ENCODE data around the gene SEMA3G. TPM values are rescaled to one million over a fixed set of nuclear protein-coding genes. Genes with fewer than 3 reads are reported as not detected.
A peak's percentile ranks its signal among the peaks of the same experiment; 100 is the strongest.

The SEMA3G gene
- total RNA-seq, 1 donor from 2014 or later, result 12.9 TPM

DNA sequence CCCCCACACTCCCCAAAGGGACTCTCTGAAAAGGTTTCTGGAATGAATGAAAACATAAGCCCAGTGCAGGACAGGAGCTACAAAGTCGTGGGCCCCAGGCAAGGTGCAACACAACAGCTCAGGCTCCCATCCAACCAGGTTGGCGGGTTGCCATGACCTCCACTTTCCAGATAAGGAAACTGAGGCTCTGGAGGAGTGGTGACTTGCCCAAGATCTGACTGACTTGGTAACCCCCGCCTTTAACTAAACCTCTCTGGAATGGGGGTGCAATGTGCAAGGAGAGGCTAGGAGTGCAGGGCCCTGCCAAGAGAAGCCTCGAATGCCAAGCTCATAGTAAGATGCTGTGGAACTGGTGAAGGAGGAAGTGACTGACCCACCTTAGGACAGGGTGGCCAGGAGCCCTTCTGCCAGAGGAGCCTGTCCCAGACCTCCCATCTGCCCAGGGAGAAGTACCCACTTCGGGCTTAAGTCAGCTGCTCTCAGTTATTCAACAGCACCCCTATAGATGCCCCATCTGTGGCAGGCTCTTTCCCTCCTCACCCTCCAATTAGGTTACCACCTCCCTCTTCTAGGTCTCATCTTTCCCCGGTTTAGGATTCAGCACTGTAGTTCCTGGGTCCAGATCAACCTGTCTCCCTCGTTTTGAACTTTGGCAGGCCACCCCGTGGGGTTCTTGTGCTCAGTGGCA lies 9.5 kb upstream of the SEMA3G start:
- no peak for DNase-seq (ENCODE audit: low read depth in 2 of 2)

DNA sequence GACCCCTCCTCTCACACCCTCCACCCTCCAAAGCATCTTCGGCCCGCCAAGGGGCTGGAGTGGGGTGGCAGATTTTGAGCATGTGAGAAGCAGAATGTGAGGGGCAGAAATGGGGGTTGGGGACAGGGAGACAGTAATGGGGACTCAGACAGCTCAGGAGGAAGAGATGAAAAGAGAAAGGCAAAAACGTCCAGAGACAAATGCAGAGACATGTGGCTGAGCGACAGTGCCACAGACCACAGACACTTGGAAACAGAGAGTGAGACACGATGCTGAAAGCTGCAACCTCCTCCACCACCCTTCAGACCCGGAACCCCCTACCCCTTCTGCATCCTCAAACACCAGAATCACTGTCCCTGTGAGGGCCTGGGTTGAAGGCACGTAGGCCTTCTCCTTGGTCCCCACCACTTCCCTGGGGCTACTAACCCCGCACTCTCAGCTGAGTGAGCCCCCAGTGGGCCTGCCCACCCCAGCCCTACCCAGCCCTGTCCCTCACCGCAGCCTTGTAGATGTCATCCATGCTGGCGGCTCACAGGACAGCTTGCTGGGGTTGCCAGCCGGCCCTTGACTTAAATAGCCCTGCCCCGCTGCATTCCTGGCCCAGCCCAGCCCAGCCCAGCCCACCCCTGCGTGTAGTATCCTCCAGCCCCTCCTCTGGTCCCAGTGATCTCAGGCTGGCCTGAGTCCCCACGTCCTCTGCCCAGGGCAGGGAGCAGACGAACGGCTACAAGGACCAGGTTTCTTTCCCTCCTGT lies 8.8 kb upstream of the SEMA3G start, which contains the start of gene TNNC1:
Gene TNNC1 (minus strand): TSS at position 546 of the 754 bp plus-strand sequence. CDS start 26 bp downstream, at position 520.
- no peak for DNase-seq (ENCODE audit: low read depth in 2 of 2)

DNA sequence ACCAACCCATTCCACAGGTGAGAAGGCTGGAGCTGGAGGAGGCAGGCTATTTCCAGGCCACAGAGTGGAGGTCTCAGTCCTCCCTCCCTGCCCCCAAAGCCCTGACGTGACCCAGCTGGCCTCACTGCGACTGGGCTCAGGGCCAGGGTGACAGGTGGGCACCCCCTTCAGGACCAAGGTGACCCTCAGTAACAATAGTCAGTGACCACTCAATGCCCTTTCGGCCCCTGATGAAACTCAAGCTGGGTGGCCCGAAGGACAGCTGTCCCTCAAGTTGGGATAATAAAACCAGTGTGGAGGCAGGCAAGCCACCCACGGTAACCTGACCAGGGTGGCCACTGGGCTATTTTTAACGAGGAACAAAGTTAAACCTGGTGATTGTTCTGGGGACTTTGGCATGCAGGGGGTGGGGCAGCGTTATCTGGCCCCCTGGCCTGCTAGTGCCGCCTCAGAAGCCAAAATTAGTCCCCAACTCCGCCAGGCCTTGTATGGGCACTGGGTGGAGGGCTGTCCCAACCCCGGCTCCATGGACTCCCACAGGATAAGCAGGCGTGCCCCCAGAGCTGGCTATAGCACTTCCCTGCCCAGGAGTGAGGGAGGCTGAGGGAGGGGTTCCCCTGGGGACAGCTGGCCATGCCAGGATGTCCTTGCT lies 7.8 kb upstream of the SEMA3G start:
- DNase-seq (ENCODE audit: low read depth in 2 of 2), result no peak

DNA sequence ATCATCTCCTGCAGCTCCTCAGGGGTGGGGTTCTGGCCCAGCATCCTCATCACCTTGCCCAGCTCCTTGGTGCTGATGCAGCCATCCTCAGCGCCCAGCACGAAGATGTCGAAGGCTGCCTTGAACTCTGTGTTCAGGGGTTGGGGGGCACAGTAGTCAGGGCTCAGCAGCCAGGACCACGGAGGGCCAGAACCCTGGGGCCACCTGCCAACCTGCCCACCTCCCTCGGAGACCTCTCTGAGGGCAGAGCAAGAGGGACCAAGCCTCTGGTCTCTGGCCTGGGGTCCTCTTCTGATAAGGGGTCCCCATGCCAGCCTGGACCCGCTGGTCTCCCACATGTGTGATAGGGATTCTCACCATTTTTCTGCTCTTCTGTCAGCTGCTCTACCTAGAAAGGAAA lies 7.2 kb upstream of the SEMA3G start:
- DNase-seq (ENCODE audit: low read depth in 2 of 2), result no peak

DNA sequence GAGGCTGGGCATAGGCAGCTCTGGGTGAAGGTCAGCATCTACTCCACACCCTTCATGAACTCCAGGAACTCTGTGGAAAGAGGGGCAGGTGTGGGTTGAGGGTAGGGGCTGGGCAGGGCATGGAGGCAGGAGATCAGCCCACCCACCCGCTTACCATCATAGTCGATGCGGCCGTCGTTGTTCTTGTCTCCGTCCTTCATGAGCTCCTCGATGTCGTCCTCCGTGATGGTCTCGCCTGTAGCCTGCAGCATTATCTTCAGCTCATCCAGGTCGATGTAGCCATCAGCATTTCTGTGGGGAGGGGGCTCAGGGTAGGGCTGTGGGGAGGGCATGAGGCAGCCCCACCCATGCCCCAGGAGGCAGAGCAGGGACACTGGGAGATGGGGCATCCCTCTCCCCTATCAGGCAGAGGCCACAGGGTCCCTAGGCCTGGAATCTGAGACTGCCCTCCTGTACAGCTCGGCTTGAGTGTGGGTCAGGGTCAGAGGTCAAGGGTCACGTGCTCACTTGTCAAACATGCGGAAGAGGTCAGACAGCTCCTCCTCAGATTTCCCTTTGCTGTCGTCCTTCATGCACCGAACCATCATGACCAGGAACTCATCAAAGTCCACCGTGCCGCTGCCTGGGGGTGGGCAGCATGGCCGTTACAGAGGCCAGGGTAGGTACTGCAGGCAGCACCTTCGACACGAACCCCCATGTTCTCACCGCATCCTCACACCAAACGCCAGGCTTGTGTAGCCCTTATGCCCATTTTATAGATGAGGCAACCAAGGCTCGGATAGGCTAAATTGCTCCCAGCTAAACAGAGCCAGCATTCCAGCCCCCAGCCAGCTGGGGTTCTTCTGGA lies 6.6 kb upstream of the SEMA3G start:
- no peak for DNase-seq (ENCODE audit: low read depth in 2 of 2)

DNA sequence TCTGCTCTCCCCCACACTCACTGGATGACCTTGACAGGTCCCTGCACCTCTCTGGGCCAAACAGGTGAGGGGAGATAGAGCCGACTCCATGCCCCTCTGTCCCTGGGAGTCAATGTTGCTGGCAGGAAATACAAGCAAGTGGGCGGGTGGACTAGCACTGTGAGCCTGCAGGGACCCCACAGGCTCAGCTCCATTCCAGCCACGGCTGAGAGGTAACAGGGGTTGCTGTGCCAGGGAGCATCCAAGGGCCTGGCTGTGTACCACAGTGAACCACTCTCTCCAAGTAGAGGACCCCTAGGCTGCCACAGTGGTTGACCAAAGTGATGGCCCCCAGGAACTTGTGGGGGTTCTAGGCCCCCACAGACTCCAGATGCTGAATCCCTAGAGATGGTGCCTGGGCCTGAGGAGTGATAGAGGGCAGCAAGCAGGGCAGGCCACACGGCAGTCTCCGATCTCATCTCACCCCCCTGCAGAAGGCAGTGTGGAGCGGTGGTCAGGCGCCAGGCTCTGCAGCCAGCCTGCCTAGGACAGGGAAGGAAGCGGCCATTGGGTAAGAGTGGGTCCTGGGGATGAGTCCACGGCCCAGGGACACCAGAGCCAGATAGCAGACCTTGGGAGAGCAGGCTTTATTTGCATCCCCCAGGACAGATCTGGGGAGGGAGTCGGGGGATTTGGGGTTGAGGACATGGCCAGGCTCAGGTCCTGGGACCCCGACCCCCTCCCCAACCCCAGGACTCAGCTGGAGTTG lies 5.8 kb upstream of the SEMA3G start:
- no peak for DNase-seq (ENCODE audit: low read depth in 2 of 2)

DNA sequence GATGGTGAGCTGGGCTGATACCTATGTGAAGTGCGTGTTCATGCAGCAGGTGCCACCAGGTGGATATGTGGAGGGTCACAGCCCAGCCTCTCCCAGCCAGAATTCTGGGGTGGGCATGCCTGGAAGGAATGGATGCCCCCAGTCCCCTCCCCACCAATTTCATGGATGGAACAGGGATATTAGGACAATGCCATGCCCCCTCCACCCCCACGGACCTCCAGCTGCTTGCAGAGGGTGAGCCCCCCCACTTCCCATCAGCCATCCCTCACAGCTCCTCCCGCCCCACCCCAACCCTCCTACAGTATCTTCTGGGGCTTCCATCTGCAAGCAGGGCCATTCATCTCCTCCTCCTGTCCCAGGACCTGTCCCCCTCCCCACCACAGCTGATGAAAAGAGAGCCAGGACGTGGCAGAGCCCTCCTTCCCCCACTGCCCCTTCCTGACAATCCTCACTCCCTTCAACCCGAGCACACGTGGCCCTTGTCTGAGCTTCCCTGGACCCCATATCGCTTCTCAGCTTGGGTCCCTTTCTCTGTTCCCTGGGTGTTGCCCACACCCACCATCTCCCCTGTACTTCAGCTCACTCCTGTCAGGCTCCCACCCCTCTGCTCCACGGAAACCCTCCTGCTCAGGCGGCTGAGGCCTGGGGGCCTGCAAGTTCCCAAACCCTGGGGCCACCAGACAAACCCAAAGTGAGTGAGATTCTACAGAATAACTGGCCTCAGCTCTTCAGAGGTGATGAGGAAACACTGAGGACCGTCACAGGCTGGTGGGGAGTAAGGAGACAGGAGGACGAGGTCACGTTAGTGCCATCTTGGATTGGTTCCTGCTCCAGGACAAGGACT lies 2.8 kb upstream of the SEMA3G start:
- no peak for DNase-seq (ENCODE audit: low read depth in 2 of 2)

DNA sequence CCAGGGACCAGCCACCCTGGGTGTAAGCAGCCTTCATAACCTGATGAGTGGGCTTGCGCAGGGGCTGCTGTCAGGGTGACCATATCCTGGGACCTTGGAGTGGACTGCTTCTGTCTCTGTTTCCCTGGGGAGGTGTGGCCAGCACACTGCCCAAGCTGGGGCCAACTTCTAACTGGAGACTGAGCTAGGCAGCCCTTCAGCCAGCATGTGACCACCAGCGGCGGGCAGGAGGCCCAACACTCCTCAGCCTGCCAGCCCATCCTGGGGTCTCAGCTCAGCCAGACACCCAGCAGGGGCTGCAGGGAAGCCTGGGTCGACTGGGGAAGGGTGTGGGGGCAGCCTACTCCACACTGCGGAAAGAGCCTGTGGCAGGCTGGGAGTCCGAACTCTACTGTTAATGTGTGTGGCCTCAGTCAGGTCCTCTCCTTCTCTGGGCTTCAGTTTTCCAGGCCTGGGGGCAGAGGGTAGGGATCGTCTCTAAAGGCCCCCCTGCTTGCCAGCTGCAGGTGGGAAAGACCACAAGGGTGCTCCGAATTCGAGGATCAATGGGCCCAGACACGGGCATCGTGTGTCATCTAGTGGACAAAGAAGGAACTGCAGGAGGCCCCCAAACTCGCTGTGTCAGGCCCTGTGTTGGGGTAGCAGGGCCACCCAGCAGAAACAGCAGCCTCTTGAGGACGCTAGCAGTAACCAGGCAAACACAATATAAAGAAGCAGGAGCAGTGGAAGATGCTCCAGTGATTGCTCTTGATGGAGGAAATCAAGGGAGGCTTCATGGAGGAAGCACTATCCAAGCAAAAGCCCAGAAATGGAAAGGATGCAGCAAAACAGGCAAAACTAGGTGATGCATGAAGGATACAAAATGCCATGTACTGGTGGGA lies 2.0 kb upstream of the SEMA3G start:
- DNase-seq (ENCODE audit: low read depth in 2 of 2), result peak; percentile 57 to 74

DNA sequence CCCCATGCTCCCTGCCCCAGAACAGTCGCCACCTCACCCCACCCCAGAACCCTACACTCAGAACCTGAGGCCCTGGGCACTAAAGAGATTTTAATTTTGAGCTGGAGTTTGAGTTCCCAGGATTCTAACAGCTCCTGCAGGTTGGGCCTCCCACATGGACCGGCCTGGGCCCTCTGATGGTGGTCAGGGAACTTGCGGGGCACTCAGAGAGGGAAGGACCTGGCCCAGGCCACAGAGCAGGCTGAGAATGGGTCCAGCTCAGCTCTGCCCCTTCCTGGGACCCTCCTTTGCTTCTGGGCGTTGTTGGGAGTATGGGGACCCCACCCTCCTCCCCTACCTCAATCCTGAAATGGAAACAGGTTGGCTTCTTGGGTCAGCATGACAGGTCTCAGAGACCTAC lies 1.1 kb upstream of the SEMA3G start:
- DNase-seq (ENCODE audit: low read depth in 2 of 2), result no peak

DNA sequence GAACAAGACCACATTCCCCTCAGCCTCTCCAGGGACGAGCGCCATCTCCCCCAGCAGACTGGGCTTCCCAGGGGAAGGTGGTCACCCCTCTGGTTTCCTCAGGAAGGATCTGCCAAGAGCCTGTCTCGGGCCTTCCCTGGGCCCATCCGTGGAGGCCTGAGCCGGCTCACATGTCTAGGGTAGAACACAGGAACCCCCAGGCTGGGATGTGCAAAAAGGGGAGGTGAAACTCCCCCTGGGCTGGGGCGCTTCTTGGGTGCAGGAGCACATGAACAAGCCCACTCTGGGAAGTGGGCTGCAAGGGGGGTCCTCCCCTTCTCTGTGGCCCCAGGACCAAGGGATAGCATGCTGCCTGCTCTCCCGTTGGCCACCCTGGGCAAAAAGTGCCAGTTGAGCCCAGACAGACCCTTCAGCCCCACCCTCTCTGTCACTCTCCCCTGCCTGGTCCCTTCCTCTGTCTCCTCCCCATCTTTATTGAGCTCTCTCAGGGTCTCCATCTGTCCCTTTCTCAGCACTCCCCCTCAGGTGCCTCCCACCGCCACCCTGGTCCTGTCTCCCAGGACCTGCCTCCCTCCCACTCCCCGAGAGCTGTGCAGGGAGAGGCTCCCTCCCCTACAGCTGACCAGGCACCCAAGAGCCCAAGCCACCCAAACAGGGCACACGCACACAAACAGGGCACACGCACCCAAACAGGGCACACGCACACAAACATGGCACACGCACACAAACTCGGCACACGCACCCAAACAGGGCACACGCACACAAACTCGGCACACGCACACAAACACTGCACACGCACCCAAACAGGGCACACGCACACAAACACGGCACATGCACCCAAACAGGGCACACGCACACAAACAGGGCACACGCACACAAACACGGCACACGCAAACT lies 864 bp downstream of the SEMA3G start:
- no peak for DNase-seq (ENCODE audit: low read depth in 2 of 2)

DNA sequence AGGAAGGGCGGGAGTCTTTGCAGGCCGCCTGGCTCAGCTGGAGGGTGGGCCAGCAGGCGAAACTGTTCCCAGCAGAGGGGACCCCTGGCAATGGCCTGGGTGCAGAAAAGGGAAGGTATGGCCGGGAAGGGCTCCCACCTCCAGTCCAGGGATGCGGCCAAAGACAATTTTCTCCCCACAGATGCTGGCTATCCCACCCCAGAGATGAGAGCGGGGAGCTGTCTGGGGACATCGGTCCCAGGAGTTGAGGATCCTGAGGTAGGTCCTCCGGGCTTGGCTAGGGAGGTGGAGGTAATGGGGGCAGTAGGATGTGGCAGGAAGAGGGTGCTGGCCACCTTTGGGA lies 1.7 kb downstream of the SEMA3G start:
- no peak for DNase-seq (ENCODE audit: low read depth in 2 of 2)

DNA sequence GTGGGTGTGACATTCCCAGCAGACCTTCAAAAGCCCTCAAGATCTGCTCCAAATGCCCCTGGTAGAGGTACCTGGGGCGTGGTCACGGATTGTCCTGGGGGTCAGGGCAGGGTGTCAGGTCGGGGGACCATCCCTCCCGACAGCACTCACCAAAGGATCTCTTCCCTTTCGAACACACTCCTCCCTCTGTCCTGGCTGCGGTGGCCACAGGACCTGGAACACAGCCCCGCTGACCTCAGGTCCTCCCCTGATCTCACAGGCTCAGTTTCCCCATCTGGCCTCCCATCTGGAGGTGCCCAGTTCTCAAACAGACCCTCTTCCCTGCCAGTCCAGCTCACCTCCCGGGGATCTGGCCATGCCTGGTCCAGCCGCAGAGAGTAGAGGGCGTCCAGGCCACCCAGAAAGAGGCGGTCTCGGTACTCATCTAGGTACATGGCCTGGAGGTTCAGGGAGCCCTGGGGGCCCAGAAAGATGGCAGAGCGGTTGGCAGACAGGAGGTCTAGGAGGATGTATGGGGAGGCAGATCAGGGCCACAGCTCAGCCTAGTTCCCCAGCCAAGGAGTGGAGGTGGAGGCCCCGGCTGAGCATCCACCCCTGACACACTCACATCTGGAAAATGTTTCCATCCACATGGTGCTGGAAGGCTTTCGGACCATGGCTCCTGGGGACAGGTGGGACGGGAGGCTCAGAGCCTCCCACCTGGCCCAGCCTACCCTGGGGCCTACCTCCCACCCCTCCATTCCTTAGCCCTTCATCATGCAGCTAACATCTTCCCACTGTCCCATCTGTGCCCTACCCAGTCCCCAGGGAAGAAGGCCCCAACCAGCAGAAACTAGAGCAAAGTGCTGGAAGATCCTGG lies 2.3 kb downstream of the SEMA3G start:
- no peak for DNase-seq (ENCODE audit: low read depth in 2 of 2)

DNA sequence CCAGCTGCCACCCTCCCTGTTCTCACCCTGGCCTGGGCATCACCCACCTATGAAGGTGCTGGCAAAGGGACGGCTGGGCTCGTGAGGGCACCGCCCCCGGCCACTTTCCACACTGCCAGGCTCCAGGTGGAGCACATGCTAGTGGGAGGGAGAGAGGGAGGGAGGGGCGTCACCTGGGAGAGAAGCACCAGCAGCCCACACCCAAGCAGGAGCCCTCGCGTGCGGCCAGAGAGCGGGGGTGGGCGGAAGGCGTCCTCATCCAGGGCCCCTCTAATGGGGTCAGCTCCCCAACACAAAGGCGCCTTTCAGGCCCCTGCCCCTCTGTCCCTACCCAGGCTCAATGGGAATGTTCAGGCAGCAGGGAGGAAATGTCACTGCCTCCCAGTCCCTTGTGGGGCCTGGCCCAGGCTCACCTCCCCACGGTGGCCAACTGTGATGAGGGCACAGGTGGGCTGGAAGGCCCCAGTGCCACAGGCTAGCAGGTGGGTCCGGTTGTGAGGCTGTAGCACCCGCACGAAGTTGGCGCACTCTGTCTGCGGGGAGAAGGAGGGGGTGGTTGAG lies 3.1 kb downstream of the SEMA3G start:
- DNase-seq (ENCODE audit: low read depth in 2 of 2), result no peak

DNA sequence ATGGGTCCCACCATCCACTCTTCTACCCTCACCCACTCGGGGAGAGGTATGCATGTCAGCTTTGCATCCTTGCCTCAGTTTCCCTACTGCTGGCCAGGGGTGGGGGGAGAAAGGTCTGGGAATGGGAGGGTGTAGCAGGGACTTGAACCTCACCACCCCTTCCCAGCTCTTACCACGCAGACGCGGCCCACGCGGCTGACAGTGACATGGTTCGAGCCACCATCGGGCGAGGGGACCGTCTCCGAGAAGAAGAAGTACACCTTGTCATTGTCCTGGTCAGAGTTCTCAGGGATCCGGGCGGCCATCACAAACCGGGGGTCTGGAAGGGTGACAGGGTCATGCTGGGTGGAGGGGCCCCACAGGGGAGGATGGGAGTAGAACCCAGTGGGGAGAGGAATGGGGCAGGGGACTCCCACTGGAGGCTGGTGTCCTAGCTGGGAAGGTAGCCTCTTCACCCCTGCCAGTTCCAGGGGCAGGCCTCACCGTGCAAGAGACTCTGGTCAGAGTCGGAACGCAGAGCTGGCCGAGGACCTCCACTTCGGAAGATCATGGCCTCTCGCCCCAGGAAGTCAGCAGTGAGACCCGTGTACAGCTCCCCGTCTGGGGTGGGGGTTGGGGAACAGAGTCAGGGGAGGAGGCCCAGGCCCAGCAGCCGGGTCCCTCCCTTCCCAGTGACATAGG lies 3.7 kb downstream of the SEMA3G start:
- no peak for DNase-seq (ENCODE audit: low read depth in 2 of 2)

DNA sequence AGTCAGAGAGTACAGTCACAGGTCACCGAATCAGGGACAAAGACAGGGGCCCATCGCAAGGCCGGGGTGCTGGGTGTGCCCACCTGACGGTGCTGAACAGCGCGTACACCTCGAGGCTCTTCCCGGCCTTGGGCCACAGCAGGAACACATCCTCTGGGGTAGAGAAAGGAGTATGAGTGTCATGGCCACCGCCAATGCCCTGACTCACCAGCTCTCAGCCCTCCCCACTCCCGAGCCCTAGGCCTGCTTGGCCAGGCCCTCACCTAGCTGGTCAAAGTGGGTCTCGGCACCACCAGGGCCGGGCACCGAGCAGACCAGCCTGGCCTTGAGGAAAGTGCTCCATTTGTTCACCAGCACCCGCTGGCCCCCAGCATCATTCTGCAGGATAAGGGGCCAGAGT lies 4.2 kb downstream of the SEMA3G start:
- DNase-seq (ENCODE audit: low read depth in 2 of 2), result no peak

DNA sequence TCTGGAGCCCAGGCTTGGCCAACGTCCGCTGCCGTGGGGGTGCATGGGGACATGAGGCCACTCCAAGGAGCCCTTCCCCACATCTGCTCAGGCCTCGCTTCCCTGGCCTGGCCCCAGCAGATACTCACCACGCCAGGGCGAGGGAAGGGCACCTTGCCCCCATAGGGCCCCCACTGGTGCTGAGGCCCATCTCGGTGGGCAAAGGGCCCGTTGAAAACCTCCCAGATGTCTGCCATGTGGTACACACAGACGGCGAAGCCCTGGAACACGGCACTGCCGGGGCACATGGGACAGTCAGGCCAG lies 4.7 kb downstream of the SEMA3G start:
- no peak for DNase-seq (ENCODE audit: low read depth in 2 of 2)

All from lung microvascular endothelial cell (primary cell).